GM18909 (cell line): ENCODE measurements around the gene AUP1.
A peak's percentile ranks its signal among the peaks of the same experiment; 100 is the strongest.

Source experiments
- ATAC-seq: cut with Tn5 transposase; IDR thresholded peaks from one replicate; pipeline ENCODE4 v1.9.1; 2021; ENCODE audit warnings: mild to moderate bottlenecking; ENCODE audit not compliant: unreplicated experiment, poor library complexity

AUP1 gene

GRCh38 chr2:74481961-74482800, 47.3 kb downstream of the AUP1 start:
- ATAC-seq = peak; percentile 43

- ATAC-seq = no peak
Measured at GRCh38 chr2:74481431-74481830, 48.1 kb downstream of the AUP1 start.
